Kidney epithelial cell (primary cell): ENCODE measurements around the gene MBP. TPM values are rescaled to one million over a fixed set of nuclear protein-coding genes. Genes with fewer than 3 reads are reported as not detected.

ENCODE experiments used
- DNase-seq: peaks from one replicate; pipeline ENCODE4 v3.0.0-alpha.2; 2010; ENCODE audit warnings: low read depth
- H3K27me3 ChIP-seq: 2 replicates; pipeline ENCODE4 v1.6.0; 2011; ENCODE audit warnings: low read length; ENCODE audit not compliant: control insufficient read depth, insufficient read depth
- H3K36me3 ChIP-seq: 2 replicates; pipeline ENCODE4 v1.5.1; 2011; ENCODE audit warnings: low read length; ENCODE audit not compliant: control insufficient read depth, insufficient read depth
- H3K4me3 ChIP-seq: 2 replicates; pipeline ENCODE4 v1.5.1; 2011; ENCODE audit warnings: low read depth, mild to moderate bottlenecking, control low read depth, low read length
- CTCF ChIP-seq: IDR thresholded peaks from 2 replicates; pipeline ENCODE4 v1.5.1; 2011; ENCODE audit warnings: mild to moderate bottlenecking, moderate library complexity, low read length, control low read depth, inconsistent platforms; ENCODE audit not compliant: insufficient read depth, poor library complexity, severe bottlenecking
- total RNA-seq: library from RNA; depleted of rRNA; stranded (reverse); fragments of >200 nt; gene quantifications from 2 replicates; pipeline ENCODE4 v1.2.3, GENCODE V29; 2015

Gene MBP
- total RNA-seq, 1 donor from 2014 or later: 29.1 TPM

- Histone ChIP-seq H3K27me3 (no peaks in the 10 kb centered on the region), H3K36me3 (peaks cover 2% of the 10 kb centered on the region), H3K4me3 (no peak overlapping the region)
- no peak for DNase-seq
- TF ChIP-seq CTCF: no peak
Observed at GRCh38 chr18:77046994-77047393, 85.6 kb downstream of the MBP start.

GRCh38 chr18:77046409-77046808 is 86.2 kb downstream of the MBP start:
- TF ChIP-seq CTCF: no peak
- H3K36me3 ChIP-seq: peaks cover 2% of the 10 kb centered on the region
- H3K4me3 ChIP-seq: no peak overlapping the region
- DNase-seq: no peak
- H3K27me3 ChIP-seq: no peaks in the 10 kb centered on the region

- no peak for DNase-seq
- TF ChIP-seq CTCF: no peak
- Histone ChIP-seq H3K27me3 (no peaks in the 10 kb centered on the region), H3K4me3 (no peak overlapping the region), H3K36me3 (peaks cover 2% of the 10 kb centered on the region)
Observed at GRCh38 chr18:77045677-77046076, 86.9 kb downstream of the MBP start.

- H3K4me3 ChIP-seq: no peak overlapping the region
- DNase-seq: no peak
- peaks cover 2% of the 10 kb centered on the region for H3K36me3 ChIP-seq
- no peak for TF ChIP-seq CTCF
- H3K27me3 ChIP-seq: no peaks in the 10 kb centered on the region
Observed at GRCh38 chr18:77044866-77045664, 87.5 kb downstream of the MBP start.

GRCh38 chr18:77043541-77044280 is 88.9 kb downstream of the MBP start:
- TF ChIP-seq CTCF: no peak
- DNase-seq: no peak
- H3K27me3 ChIP-seq: no peaks in the 10 kb centered on the region
- H3K4me3 ChIP-seq: no peak overlapping the region
- peaks cover 2% of the 10 kb centered on the region for H3K36me3 ChIP-seq
